Cerebellar nuclear complex (tissue), 1 donor: ENCODE measurements around the gene MEGF11.

Experiments used
- DNase-seq, 2 experiments: peaks; one replicate each; lab custom pipeline; 2025; lab: John Stamatoyannopoulos, UW

The MEGF11 gene

GRCh38 chr15:66065325-66065724, 188.2 kb downstream of the MEGF11 start:
- DNase-seq, result no peak

- no peak for DNase-seq
Observed at GRCh38 chr15:66063147-66063546, 190.4 kb downstream of the MEGF11 start.

GRCh38 chr15:66057089-66057488, 196.5 kb downstream of the MEGF11 start:
- no peak for DNase-seq

- no peak for DNase-seq
Observed at GRCh38 chr15:66053991-66054390, 199.6 kb downstream of the MEGF11 start.

- DNase-seq, result no peak
Observed at GRCh38 chr15:66051833-66052232, 201.7 kb downstream of the MEGF11 start.

- no peak for DNase-seq
Observed at GRCh38 chr15:66050264-66050663, 203.3 kb downstream of the MEGF11 start.

- DNase-seq, result no peak
Observed at GRCh38 chr15:66049353-66049752, 204.2 kb downstream of the MEGF11 start.

GRCh38 chr15:66047321-66048024, 206.1 kb downstream of the MEGF11 start:
- no peak for DNase-seq

- no peak for DNase-seq
Observed at GRCh38 chr15:66046751-66047150, 206.8 kb downstream of the MEGF11 start.

- no peak for DNase-seq
Observed at GRCh38 chr15:66046326-66046725, 207.2 kb downstream of the MEGF11 start.

GRCh38 chr15:66045542-66045941, 208.0 kb downstream of the MEGF11 start:
- DNase-seq, result no peak

- DNase-seq, result no peak
Observed at GRCh38 chr15:66044837-66045236, 208.7 kb downstream of the MEGF11 start.

- DNase-seq, result peak in 1 of 2 experiments; percentile 31
Observed at GRCh38 chr15:66043264-66043663, 210.3 kb downstream of the MEGF11 start.

GRCh38 chr15:66042624-66043023, 210.9 kb downstream of the MEGF11 start:
- no peak for DNase-seq

GRCh38 chr15:66041276-66041675, 212.3 kb downstream of the MEGF11 start:
- DNase-seq, result no peak

- no peak for DNase-seq
Observed at GRCh38 chr15:66040211-66040892, 213.2 kb downstream of the MEGF11 start.

GRCh38 chr15:66039117-66039871, 214.3 kb downstream of the MEGF11 start:
- no peak for DNase-seq

- DNase-seq, result no peak
Observed at GRCh38 chr15:66038387-66039116, 215.0 kb downstream of the MEGF11 start.

- DNase-seq, result peak in 1 of 2 experiments; percentile 10
Observed at GRCh38 chr15:66036859-66037258, 216.7 kb downstream of the MEGF11 start.

GRCh38 chr15:66035901-66036300, 217.6 kb downstream of the MEGF11 start:
- DNase-seq, result no peak

GRCh38 chr15:66033143-66033542, 220.4 kb downstream of the MEGF11 start:
- no peak for DNase-seq

GRCh38 chr15:66032006-66032405, 221.5 kb downstream of the MEGF11 start:
- no peak for DNase-seq
